ENCODE measurements around the gene CRYBG2. TPM values are rescaled to one million over a fixed set of nuclear protein-coding genes. Genes with fewer than 3 reads are reported as not detected.

CRYBG2 gene
- total and polyA plus RNA-seq, 2 of the 13 experiments (the other 11 are each of a cell fraction or from before 2014, with no cell fraction given) = 1.3 to 2.9 TPM

DNA sequence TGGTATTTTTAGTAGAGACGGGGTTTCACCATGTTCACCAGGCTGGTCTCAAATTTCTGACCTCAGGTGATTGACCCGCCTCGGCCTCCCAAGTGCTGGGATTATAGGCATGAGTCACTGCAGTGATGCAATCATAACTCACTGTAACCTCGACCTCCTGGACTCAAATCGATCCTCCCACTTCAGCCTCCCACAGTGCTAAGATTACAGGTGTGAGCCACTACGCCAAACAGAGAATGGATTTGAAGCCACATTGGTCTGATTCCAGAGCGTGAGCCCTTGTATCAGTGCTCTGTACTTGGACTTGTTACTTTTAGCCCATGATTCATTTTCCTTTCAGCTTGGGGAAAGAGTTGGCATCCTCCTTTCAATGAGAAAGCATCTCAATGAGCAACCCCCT is 33.5 kb upstream of the CRYBG2 start (continued):
- no peak; the same call in 1 of the 2 replicates for TF ChIP-seq DR1 (CRISPR knock-in tag; IDR thresholded peaks at IDR 0.05)
- no peak for TF ChIP-seq FOXM1 (CRISPR knock-in tag; IDR thresholded peaks at IDR 0.05)
- no peak for TF ChIP-seq ZFYVE20 (CRISPR knock-in tag; IDR thresholded peaks at IDR 0.05; ENCODE audit: borderline replicate concordance, low read depth)
- no peak for TF ChIP-seq ATF1 (CRISPR knock-in tag; IDR thresholded peaks at IDR 0.05)
- TF ChIP-seq, protein P1, sequence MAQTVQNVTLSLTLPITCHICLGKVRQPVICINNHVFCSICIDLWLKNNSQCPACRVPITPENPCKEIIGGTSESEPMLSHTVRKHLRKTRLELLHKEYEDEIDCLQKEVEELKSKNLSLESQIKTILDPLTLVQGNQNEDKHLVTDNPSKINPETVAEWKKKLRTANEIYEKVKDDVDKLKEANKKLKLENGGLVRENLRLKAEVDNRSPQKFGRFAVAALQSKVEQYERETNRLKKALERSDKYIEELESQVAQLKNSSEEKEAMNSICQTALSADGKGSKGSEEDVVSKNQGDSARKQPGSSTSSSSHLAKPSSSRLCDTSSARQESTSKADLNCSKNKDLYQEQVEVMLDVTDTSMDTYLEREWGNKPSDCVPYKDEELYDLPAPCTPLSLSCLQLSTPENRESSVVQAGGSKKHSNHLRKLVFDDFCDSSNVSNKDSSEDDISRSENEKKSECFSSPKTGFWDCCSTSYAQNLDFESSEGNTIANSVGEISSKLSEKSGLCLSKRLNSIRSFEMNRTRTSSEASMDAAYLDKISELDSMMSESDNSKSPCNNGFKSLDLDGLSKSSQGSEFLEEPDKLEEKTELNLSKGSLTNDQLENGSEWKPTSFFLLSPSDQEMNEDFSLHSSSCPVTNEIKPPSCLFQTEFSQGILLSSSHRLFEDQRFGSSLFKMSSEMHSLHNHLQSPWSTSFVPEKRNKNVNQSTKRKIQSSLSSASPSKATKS (CRISPR knock-in tag; IDR thresholded peaks at IDR 0.05) = no peak
- peak; percentile 66 for TF ChIP-seq ZNF781 (CRISPR knock-in tag; IDR thresholded peaks at IDR 0.05; ENCODE audit: borderline replicate concordance, not compliant biosample characterization)
- no peak for TF ChIP-seq KLF15 (CRISPR knock-in tag; IDR thresholded peaks at IDR 0.05; ENCODE audit: borderline replicate concordance)
- TF ChIP-seq PAX8 (CRISPR knock-in tag; IDR thresholded peaks at IDR 0.05; ENCODE audit: borderline replicate concordance) = no peak
- TF ChIP-seq, protein P2, sequence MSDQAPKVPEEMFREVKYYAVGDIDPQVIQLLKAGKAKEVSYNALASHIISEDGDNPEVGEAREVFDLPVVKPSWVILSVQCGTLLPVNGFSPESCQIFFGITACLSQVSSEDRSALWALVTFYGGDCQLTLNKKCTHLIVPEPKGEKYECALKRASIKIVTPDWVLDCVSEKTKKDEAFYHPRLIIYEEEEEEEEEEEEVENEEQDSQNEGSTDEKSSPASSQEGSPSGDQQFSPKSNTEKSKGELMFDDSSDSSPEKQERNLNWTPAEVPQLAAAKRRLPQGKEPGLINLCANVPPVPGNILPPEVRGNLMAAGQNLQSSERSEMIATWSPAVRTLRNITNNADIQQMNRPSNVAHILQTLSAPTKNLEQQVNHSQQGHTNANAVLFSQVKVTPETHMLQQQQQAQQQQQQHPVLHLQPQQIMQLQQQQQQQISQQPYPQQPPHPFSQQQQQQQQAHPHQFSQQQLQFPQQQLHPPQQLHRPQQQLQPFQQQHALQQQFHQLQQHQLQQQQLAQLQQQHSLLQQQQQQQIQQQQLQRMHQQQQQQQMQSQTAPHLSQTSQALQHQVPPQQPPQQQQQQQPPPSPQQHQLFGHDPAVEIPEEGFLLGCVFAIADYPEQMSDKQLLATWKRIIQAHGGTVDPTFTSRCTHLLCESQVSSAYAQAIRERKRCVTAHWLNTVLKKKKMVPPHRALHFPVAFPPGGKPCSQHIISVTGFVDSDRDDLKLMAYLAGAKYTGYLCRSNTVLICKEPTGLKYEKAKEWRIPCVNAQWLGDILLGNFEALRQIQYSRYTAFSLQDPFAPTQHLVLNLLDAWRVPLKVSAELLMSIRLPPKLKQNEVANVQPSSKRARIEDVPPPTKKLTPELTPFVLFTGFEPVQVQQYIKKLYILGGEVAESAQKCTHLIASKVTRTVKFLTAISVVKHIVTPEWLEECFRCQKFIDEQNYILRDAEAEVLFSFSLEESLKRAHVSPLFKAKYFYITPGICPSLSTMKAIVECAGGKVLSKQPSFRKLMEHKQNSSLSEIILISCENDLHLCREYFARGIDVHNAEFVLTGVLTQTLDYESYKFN (CRISPR knock-in tag; conservative IDR thresholded peaks at IDR 0.05) = peak; percentile 88
- no peak for TF ChIP-seq TCF7 (IDR thresholded peaks at IDR 0.05; ENCODE audit: low read depth)
- TF ChIP-seq HNRNPLL (IDR thresholded peaks at IDR 0.05; ENCODE audit: low read depth, low read length, poor library complexity, severe bottlenecking) = no peak
- TF ChIP-seq NFKBIZ (CRISPR knock-in tag; IDR thresholded peaks at IDR 0.05) = 0 out of 2 replicates have a peak, but pooled peaks have one; percentile 39
- TF ChIP-seq FLYWCH1 (CRISPR knock-in tag; IDR thresholded peaks at IDR 0.05) = no peak
- no peak for TF ChIP-seq TCF12 (IDR thresholded peaks at IDR 0.05)
- TF ChIP-seq TCF12 (CRISPR knock-in tag; IDR thresholded peaks at IDR 0.05) = 0 out of 2 replicates have a peak, but pooled peaks have one; percentile 69
- no peak for TF ChIP-seq ZNF572 (CRISPR knock-in tag; IDR thresholded peaks at IDR 0.05)
- no peak for TF ChIP-seq GPN1 (CRISPR knock-in tag; IDR thresholded peaks at IDR 0.05; ENCODE audit: borderline replicate concordance)
- 0 out of 2 replicates have a peak, but pooled peaks have one; percentile 44 for TF ChIP-seq CSRNP2 (CRISPR knock-in tag; conservative IDR thresholded peaks at IDR 0.05; ENCODE audit: low read depth)
- no peak for TF ChIP-seq ZNF275 (CRISPR knock-in tag; IDR thresholded peaks at IDR 0.05; ENCODE audit: borderline replicate concordance)
- no peak for TF ChIP-seq ZNF382 (CRISPR knock-in tag; IDR thresholded peaks at IDR 0.05; ENCODE audit: borderline replicate concordance)
- no peak for TF ChIP-seq ZFP90 (CRISPR knock-in tag; IDR thresholded peaks at IDR 0.05; ENCODE audit: borderline replicate concordance)
- TF ChIP-seq SP1 (IDR thresholded peaks at IDR 0.05) = no peak
- peak; percentile 51; the same call in 1 of the 2 replicates for TF ChIP-seq SP1 (CRISPR knock-in tag; IDR thresholded peaks at IDR 0.05)
